ENCODE data around the gene RANBP10. TPM values are rescaled to one million over a fixed set of nuclear protein-coding genes. Genes with fewer than 3 reads are reported as not detected.

The RANBP10 gene
- total and polyA plus RNA-seq, 2 experiments from 2014 or later: 8.0 to 13.6 TPM

- Histone ChIP-seq H3K4me1 (ENCODE audit: low read depth) (no peaks in the 10 kb centered on the region), H3K36me3 (peaks cover 8% of the 10 kb centered on the region), H3K4me3 (no peak overlapping the region), H3K9me3 (ENCODE audit: low read depth) (no peaks in the 10 kb centered on the region), H3K27me3 (peaks cover 63% of the 10 kb centered on the region), H3K27ac (no peak overlapping the region)
- no peak for DNase-seq (ENCODE audit: low read depth in 1 of 2, low spot score in 1 of 2)
- TF ChIP-seq, protein P1, sequence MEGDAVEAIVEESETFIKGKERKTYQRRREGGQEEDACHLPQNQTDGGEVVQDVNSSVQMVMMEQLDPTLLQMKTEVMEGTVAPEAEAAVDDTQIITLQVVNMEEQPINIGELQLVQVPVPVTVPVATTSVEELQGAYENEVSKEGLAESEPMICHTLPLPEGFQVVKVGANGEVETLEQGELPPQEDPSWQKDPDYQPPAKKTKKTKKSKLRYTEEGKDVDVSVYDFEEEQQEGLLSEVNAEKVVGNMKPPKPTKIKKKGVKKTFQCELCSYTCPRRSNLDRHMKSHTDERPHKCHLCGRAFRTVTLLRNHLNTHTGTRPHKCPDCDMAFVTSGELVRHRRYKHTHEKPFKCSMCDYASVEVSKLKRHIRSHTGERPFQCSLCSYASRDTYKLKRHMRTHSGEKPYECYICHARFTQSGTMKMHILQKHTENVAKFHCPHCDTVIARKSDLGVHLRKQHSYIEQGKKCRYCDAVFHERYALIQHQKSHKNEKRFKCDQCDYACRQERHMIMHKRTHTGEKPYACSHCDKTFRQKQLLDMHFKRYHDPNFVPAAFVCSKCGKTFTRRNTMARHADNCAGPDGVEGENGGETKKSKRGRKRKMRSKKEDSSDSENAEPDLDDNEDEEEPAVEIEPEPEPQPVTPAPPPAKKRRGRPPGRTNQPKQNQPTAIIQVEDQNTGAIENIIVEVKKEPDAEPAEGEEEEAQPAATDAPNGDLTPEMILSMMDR (IDR thresholded peaks at IDR 0.05; ENCODE audit: low read depth, low read length): no peak
Measured at GRCh38 chr16:67825119-67825518, 18.8 kb upstream of the RANBP10 start.

DNA sequence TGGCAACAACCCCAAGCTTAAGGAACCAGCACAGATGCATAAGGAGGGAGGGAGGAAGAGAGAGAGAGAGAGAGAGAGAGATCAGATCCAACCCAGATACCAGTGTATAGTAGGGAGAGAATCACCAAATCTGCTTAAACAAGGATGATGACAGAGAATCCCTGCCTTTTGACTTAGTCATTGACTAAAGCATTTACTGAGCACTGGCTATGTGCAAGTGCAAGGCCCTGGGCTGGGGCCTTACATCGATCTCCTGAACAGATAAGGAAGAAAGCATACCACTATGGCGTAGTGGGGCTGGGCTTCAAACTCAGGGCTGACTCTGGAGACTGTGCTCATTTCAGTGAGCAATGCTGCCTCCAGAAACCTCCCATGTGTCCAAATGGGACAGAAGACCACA is 16.2 kb upstream of the RANBP10 start:
- Histone ChIP-seq H3K36me3 (no peaks in the 10 kb centered on the region), H3K4me1 (ENCODE audit: low read depth) (no peaks in the 10 kb centered on the region), H3K27me3 (peaks cover 59% of the 10 kb centered on the region), H3K9me3 (ENCODE audit: low read depth) (no peaks in the 10 kb centered on the region), H3K27ac (no peak overlapping the region), H3K4me3 (no peak overlapping the region)
- no peak for DNase-seq (ENCODE audit: low read depth in 1 of 2, low spot score in 1 of 2)
- TF ChIP-seq, protein P1 (IDR thresholded peaks at IDR 0.05; ENCODE audit: low read depth, low read length): no peak

GRCh38 chr16:67820608-67821259 is 14.4 kb upstream of the RANBP10 start:
- Histone ChIP-seq H3K36me3 (no peaks in the 10 kb centered on the region), H3K27me3 (peaks cover 52% of the 10 kb centered on the region), H3K4me3 (no peak overlapping the region), H3K27ac (no peak overlapping the region), H3K4me1 (ENCODE audit: low read depth) (no peaks in the 10 kb centered on the region), H3K9me3 (ENCODE audit: low read depth) (no peaks in the 10 kb centered on the region)
- no peak for DNase-seq (ENCODE audit: low read depth in 1 of 2, low spot score in 1 of 2)
- TF ChIP-seq, protein P1 (IDR thresholded peaks at IDR 0.05; ENCODE audit: low read depth, low read length): no peak

GRCh38 chr16:67814567-67814966 is 8.2 kb upstream of the RANBP10 start:
- TF ChIP-seq, protein P1 (IDR thresholded peaks at IDR 0.05; ENCODE audit: low read depth, low read length): no peak

GRCh38 chr16:67811899-67812298 is 5.5 kb upstream of the RANBP10 start:
- TF ChIP-seq, protein P1 (IDR thresholded peaks at IDR 0.05; ENCODE audit: low read depth, low read length): no peak
- Histone ChIP-seq H3K27me3 (peaks cover 74% of the 10 kb centered on the region), H3K9me3 (ENCODE audit: low read depth) (no peaks in the 10 kb centered on the region), H3K4me3 (no peak overlapping the region), H3K36me3 (no peaks in the 10 kb centered on the region), H3K4me1 (ENCODE audit: low read depth) (no peaks in the 10 kb centered on the region), H3K27ac (no peak overlapping the region)
- no peak for DNase-seq (ENCODE audit: low read depth in 1 of 2, low spot score in 1 of 2)

More at GRCh38 chr16:67814567-67814966, 8.2 kb upstream of the RANBP10 start:
- H3K4me3 ChIP-seq: no peak overlapping the region
- H3K4me1 ChIP-seq (ENCODE audit: low read depth): no peaks in the 10 kb centered on the region
- H3K9me3 ChIP-seq (ENCODE audit: low read depth): no peaks in the 10 kb centered on the region
- H3K27ac ChIP-seq: no peak overlapping the region
- H3K36me3 ChIP-seq: no peaks in the 10 kb centered on the region
- peaks cover 64% of the 10 kb centered on the region for H3K27me3 ChIP-seq
- no peak for DNase-seq (ENCODE audit: low read depth in 1 of 2, low spot score in 1 of 2)

Data from cardiac muscle cell (in vitro differentiated cells and primary cell).